OCI-LY7 (cell line): ENCODE measurements around the gene ZNRF1. TPM values are rescaled to one million over a fixed set of nuclear protein-coding genes. Genes with fewer than 3 reads are reported as not detected.

Experiments
- BruUV-seq: library from RNA; stranded (reverse); fragments of 400-500 nt; replicated peaks from 2 replicates; lab custom pipeline; 2021; lab: Mats Ljungman, UMichigan
- CTCF ChIA-PET: fragments of 300-600 bp; sonication (Branson Sonifier 250); formaldehyde crosslinking; loops from one replicate; lab custom pipeline; 2022; ENCODE audit warnings: antibody characterized with exemption; ENCODE audit not compliant: unreplicated experiment; lab: Charles Lee
- POLR2A ChIA-PET: fragments of 300-600 bp; sonication (Branson Sonifier 250); formaldehyde crosslinking; loops from one replicate; lab custom pipeline; 2022; ENCODE audit warnings: antibody characterized with exemption; lab: Charles Lee
- DNase-seq: peaks from one replicate; pipeline ENCODE4 v3.0.0-alpha.2; 2015; ENCODE audit warnings: low spot score
- H2AFZ ChIP-seq: fragments of 200-600 bp; sonication (generic), shearing (Covaris generic); 2 replicates; pipeline ENCODE4 v1.6.1; 2014; ENCODE audit warnings: mild to moderate bottlenecking, antibody characterized with exemption, low read length, moderate library complexity
- H3K27ac ChIP-seq: fragments of 200-600 bp; sonication (generic); 2 replicates; pipeline ENCODE4 v1.5.1; 2014; ENCODE audit warnings: mixed run types, low read depth, mild to moderate bottlenecking, moderate library complexity, low read length, inconsistent platforms; ENCODE audit not compliant: poor library complexity, severe bottlenecking
- H3K36me3 ChIP-seq: fragments of 200-600 bp; sonication (generic); 2 replicates; pipeline ENCODE4 v1.6.1; 2014; ENCODE audit warnings: mild to moderate bottlenecking, antibody characterized with exemption, low read length, moderate library complexity, mixed read lengths; ENCODE audit not compliant: insufficient read depth
- H3K4me1 ChIP-seq: fragments of 200-600 bp; sonication (generic); 2 replicates; pipeline ENCODE4 v1.5.1; 2014; ENCODE audit warnings: mild to moderate bottlenecking, low read length; ENCODE audit not compliant: insufficient read depth, poor library complexity, severe bottlenecking
- H3K4me2 ChIP-seq: fragments of 200-600 bp; sonication (generic); 2 replicates; pipeline ENCODE4 v1.6.1; 2014; ENCODE audit warnings: mild to moderate bottlenecking, low read length
- H3K4me3 ChIP-seq: fragments of 200-600 bp; sonication (generic); 2 replicates; pipeline ENCODE4 v1.5.1; 2014; ENCODE audit warnings: mild to moderate bottlenecking, low read depth, low read length; ENCODE audit not compliant: poor library complexity, severe bottlenecking
- H3K79me2 ChIP-seq: fragments of 200-600 bp; sonication (generic); 2 replicates; pipeline ENCODE4 v1.6.1; 2016; ENCODE audit warnings: low read depth, mild to moderate bottlenecking, low read length, moderate library complexity, mixed read lengths; ENCODE audit not compliant: insufficient read depth
- H3K9me2 ChIP-seq: fragments of 200-600 bp; sonication (generic); 2 replicates; pipeline ENCODE4 v1.6.1; 2016; ENCODE audit warnings: mild to moderate bottlenecking, low read length, mixed read lengths; ENCODE audit not compliant: insufficient read depth
- H3K9me3 ChIP-seq: fragments of 200-600 bp; sonication (generic); 2 replicates; pipeline ENCODE4 v1.6.1; 2014; ENCODE audit warnings: mild to moderate bottlenecking, mixed run types, low read length, mixed read lengths
- H4K20me1 ChIP-seq: fragments of 200-600 bp; sonication (generic); 2 replicates; pipeline ENCODE4 v1.6.1; 2014; ENCODE audit warnings: mild to moderate bottlenecking, antibody characterized with exemption, low read length, moderate library complexity, mixed read lengths; ENCODE audit not compliant: insufficient read depth
- EZH2phosphoT487 ChIP-seq: fragments of 200-600 bp; sonication (generic); IDR thresholded peaks from 2 replicates; pipeline ENCODE4 v1.6.1; 2018; ENCODE audit warnings: low read depth, borderline replicate concordance, mild to moderate bottlenecking, mixed run types, antibody characterized with exemption, low read length, moderate library complexity, mixed read lengths
- intact Hi-C: fragments of 100-400 bp; cut with micrococcal nuclease; formaldehyde crosslinking; loops from one replicate; pipeline ENCODE4 v1.10.0; 2022; ENCODE audit not compliant: unreplicated experiment
- total RNA-seq, 2 experiments: library from RNA; depleted of rRNA in 1 of 2; stranded (reverse); fragments of >200 nt in 1 of 2; shearing (Covaris generic) in 1 of 2; gene quantifications; 2 replicates each; pipeline ENCODE4 v1.2.3, GENCODE V29; 2014 to 2022
- TF ChIP-seq, protein P1 (sequence below): fragments of 200-600 bp; sonication (generic); conservative IDR thresholded peaks from 2 replicates; pipeline ENCODE4 v1.5.1; 2014; ENCODE audit warnings: mild to moderate bottlenecking, antibody characterized with exemption, low read length, moderate library complexity, mixed read lengths

Gene ZNRF1
- total RNA-seq, 2 experiments from 2014 or later, result 11.8 to 23.7 TPM

GRCh38 chr16:75109732-75110243 is 111.0 kb downstream of the ZNRF1 start:
- no peaks in the 10 kb centered on the region for H4K20me1 ChIP-seq
- peak overlapping the region; percentile 70 for H3K4me2 ChIP-seq
- H3K4me1 ChIP-seq, result peaks cover 71% of the 10 kb centered on the region
- no peaks in the 10 kb centered on the region for H3K9me2 ChIP-seq
- ChIA-PET CTCF (interaction anchor here (0.5 to 4.0 kb wide), 3 partner anchors 35 to 125 kb away, joined by 3 to 30 read pairs (median 5); partner anchors contain the start of genes WDR59 and ZNRF1), POLR2A (interaction anchor here (0.6 to 2.4 kb wide), 9 partner anchors 11 to 157 kb away, joined by 3 to 11 read pairs (median 5); partner anchors contain the start of genes WDR59 and ZNRF1)
- peak overlapping the region; percentile 64 for H3K27ac ChIP-seq
- H3K79me2 ChIP-seq, result no peaks in the 10 kb centered on the region
- intact Hi-C loops, result loop anchor here (2.0 kb wide), 1 partner anchor 401 kb away; no protein-coding TSS in a partner anchor
- H2AFZ ChIP-seq, result peak overlapping the region; percentile 82; the same call in 1 of the 2 replicates
- TF ChIP-seq, protein P1, sequence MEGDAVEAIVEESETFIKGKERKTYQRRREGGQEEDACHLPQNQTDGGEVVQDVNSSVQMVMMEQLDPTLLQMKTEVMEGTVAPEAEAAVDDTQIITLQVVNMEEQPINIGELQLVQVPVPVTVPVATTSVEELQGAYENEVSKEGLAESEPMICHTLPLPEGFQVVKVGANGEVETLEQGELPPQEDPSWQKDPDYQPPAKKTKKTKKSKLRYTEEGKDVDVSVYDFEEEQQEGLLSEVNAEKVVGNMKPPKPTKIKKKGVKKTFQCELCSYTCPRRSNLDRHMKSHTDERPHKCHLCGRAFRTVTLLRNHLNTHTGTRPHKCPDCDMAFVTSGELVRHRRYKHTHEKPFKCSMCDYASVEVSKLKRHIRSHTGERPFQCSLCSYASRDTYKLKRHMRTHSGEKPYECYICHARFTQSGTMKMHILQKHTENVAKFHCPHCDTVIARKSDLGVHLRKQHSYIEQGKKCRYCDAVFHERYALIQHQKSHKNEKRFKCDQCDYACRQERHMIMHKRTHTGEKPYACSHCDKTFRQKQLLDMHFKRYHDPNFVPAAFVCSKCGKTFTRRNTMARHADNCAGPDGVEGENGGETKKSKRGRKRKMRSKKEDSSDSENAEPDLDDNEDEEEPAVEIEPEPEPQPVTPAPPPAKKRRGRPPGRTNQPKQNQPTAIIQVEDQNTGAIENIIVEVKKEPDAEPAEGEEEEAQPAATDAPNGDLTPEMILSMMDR, result no peak
- no peak for TF ChIP-seq EZH2phosphoT487
- peak overlapping the region; percentile 53 for H3K4me3 ChIP-seq
- H3K36me3 ChIP-seq, result no peaks in the 10 kb centered on the region
- no TSS peak for BruUV-seq
- DNase-seq, result peak; percentile 63
- no peaks in the 10 kb centered on the region for H3K9me3 ChIP-seq

DNA sequence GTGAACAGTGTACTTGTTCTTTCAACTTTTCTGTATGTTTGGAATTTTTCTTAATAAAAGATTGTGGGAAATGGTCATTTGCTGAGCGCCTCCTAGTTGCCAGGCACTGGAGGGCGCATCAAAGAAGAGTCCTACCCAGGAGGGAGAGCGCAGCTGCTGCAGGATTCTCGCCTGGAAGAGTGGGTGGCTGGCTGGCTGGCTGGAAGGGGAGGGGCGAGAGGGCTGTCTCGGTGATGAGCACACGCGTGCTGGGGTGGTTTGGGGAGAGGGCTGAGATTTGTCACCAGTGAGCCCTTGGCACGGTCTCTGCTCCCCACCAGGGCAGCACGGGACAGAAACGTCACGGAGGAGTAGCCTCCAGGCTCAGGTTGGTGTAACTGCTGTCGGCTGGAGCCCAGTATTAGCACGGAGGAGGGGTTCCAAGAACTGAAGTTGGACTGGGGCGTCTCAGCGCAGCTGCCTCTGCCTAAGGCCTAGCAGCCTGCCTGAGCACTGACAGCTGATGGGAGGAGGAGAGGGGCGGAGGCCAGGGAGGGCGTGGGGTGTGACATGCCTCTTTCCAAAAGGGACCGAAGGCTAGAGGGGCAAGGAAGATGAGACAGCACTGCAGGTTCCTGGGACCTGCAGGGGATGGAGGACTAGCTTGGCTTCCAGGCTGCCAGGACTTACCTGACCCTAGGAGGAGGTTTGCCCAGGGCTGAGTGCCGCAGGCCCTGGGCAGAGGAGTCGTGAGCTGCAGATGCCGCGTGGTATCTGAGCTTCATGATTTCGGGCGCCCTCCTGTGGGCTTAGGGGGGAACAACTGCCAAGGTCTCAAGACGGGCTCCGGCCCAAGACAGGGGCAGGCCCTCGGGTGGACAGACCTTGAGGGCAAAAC is 112.1 kb downstream of the ZNRF1 start:
- POLR2A ChIA-PET, result interaction anchor here (0.7 to 2.4 kb wide), 10 partner anchors 9 to 249 kb away, joined by 3 to 8 read pairs (median 3); partner anchors contain the start of genes WDR59 and ZNRF1
- Histone ChIP-seq H4K20me1 (no peaks in the 10 kb centered on the region), H3K79me2 (no peaks in the 10 kb centered on the region), H3K9me3 (no peaks in the 10 kb centered on the region), H3K4me3 (peak overlapping the region; percentile 53), H3K4me2 (peak overlapping the region; percentile 70), H3K4me1 (peaks cover 60% of the 10 kb centered on the region), H3K27ac (peak overlapping the region; percentile 64), H2AFZ (peak overlapping the region; percentile 30; the same call in 1 of the 2 replicates), H3K36me3 (no peaks in the 10 kb centered on the region), H3K9me2 (no peaks in the 10 kb centered on the region)
- TF ChIP-seq, protein P1, result peak; percentile 92
- TF ChIP-seq EZH2phosphoT487, result no peak
- no TSS peak for BruUV-seq
- intact Hi-C loops, result loop anchor here (1.0 to 2.0 kb wide), 5 partner anchors 36 to 402 kb away; no protein-coding TSS in a partner anchor
- DNase-seq, result peak; percentile 93
- CTCF ChIA-PET, result interaction anchor here (0.5 to 4.0 kb wide), 12 partner anchors 27 to 414 kb away, joined by 3 to 30 read pairs (median 3); partner anchors contain the start of genes WDR59 and ZNRF1
